NCI-H1105 (cell line): ENCODE data around the gene DET1.
"Not testable (repeated sequence)": the region's sequence is repeated elsewhere in the genome, so short reads cannot be mapped to it uniquely, and the experiment has no call there.

Experiments
- DNase-seq: peaks from one replicate; lab custom pipeline; 2025; lab: John Stamatoyannopoulos, UW

The DET1 gene

GRCh38 chr15:88540350-88540749 is 6.1 kb downstream of the DET1 start:
- DNase-seq: not testable (repeated sequence)

DNA sequence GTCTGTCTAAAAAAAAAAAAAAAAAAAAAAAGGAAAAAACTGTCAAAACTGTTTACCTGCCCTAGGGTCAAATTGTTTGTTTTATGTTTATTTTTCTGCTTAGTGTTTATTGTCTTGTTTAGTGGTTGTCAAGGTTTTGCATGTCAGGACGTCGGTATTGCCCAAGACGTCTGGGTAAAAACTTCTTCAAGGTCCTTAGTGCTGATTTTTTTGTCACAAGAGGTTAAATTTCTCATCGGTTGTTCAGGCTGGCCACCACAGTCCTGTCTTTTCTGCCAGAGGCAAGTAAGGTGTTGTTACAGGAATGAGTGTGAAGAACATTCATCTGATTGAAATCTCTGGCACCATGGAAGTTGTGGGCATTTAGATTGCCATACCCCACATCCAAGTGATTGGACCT is 7.0 kb downstream of the DET1 start:
- DNase-seq: no peak

- no peak for DNase-seq
Measured at GRCh38 chr15:88538972-88539371, 7.5 kb downstream of the DET1 start.

DNA sequence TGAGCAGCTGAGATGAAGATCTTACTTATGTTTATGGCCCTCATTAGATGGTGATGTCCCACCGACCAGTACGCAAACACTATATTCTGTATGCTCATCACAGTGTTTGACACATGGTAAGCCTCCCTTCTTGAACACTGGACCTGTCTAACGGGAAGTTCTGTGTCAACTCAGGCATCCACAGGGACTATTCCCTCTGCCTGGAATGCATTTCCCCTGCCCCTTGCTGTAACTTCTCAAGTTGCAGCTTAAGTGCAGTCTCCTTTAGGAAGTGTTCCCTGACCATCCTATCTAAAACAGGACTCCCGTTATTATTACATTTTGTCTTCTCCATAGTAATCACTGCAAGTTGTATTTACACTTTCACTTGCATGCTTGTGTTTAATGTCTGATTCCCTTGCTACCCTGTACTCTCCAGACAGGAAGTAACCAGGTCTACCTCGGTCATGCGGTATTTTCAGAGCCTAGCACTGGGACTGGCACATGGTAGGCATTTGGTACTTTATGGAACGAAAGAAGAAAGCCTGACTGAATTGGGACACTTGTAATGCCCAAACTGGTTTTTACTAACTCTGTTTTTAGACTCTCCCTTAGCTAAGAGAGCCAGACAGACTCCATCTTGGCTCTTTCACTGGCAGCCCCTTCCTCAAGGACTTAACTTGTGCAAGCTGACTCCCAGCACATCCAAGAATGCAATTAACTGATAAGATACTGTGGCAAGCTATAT is 8.7 kb downstream of the DET1 start:
- DNase-seq: no peak

DNA sequence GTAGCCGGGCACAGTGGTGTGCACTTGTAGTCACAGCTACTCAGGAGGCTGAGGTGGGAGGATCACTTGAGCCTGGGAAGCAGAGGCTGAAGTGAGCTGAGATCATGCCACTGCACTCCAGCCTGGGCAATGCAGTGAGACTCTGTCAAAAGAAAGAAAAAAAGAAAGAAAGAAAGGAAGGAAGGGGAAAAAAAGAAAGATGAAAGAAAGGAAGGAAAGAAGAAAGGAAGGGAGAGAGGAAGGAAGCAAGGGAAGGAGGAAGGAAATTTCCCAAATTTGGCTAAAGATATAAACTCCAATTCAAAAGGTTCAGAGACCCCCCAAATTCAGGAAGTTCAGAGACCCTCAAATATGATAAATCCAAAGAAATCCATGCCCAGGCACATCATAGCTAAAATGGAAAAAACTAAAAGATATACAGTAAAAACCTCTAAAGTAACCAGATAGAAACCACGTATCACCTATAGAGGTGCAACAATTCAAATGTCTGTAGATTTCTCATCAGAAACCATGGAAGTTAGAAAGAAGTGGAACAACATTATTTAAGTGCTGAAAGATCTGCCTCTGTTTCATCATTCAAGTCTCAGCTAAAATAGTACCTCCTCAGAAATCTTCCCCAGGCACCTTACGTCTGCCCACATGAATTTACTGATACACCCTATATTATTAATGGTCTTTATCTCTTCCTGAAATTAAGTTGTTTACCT is 10.7 kb downstream of the DET1 start:
- DNase-seq: no peak

DNA sequence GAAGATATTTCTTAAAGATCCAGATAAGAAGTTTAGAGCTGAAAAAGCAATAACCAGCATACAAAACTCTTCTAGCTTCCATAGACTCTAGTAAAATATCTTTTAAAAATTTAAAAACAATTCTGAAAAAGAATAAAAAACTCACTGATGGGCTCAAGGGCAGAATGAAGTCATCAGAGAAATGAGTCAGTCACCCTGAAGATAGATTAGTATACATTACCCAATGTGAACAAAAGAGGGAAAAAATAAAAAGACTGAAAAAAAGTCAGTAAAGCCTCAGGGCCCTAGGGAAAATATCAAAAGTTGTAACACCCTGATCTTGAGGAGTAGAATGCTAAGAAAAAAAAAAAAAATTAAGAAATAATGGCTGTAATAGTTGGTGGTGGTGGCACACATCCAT is 11.4 kb downstream of the DET1 start:
- DNase-seq: no peak

- no peak for DNase-seq
Measured at GRCh38 chr15:88533376-88533775, 13.1 kb downstream of the DET1 start.

DNA sequence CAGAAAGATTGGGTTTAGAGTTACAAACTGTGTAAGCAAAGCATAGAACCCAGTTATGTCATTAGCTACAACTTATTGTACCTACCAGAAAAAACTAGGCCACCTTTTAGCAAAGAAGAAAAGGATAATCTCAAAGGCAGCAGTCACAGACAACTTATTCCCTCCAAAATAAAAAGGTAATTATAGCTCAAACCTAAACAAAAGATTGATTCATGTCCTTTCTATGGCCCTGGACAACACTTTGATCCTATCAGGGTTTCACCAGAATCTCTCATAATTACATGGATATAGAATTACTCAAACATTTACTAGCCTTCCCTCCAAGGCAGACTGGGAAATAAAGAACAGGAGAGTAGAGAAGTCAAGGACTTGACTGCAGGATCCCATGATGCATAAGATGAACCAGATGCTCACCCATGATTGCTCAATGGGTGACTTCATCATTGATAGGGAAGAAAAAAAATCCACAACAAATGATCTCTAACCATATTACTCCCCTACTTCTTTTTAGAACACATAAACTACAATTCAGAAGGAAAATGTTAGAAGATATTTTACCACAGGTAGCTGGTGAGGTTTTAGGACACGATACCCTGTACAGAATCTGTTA is 17.4 kb downstream of the DET1 start:
- DNase-seq: no peak

DNA sequence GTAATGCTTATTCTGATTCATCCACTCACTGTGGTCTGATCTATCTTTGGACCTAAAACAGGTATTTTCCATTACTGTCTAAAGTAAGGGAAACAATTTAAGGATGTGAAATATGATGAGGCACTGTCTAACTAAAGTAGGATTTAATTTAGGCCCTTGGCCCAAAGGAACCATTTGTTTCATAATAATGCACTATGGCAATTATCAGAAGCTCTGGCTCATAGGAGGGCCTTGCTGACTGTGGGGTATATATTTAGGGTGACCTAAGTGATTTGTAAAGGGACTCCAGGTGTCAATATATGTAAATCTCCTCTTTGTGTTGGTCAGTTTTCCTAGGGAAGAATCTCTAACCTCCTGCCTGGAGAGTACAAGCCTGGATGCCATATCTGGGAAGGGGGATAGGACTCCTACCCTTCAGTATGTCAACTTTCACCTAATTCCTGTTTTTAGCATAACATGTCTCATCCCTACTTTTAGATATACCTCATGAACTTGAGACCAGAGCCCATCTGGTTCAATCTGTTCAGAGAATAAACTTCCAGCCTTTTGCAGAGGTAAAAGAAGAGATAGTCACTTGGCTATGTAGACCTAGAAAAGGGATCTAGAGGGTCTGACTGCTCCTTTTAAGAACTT is 20.1 kb downstream of the DET1 start:
- no peak for DNase-seq

DNA sequence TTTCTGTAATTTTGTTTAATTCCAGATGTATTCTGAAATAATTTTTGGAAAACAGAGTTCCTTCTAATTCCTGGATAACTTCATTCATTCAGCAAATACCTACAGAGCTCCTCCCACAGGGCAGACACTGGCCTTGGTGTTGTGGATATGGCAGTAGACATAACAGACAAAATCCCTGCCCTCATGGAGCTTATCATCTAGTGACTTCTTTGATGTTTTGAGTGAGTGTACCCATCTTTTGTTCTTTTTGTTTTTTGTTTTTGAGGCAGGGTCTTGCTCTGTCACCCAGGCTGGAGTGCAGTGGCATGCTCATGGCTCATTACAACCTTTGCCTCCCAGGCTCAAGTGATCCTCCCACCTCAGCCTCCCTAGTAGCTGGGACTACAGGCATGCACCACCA is 21.1 kb downstream of the DET1 start:
- DNase-seq: no peak

DNA sequence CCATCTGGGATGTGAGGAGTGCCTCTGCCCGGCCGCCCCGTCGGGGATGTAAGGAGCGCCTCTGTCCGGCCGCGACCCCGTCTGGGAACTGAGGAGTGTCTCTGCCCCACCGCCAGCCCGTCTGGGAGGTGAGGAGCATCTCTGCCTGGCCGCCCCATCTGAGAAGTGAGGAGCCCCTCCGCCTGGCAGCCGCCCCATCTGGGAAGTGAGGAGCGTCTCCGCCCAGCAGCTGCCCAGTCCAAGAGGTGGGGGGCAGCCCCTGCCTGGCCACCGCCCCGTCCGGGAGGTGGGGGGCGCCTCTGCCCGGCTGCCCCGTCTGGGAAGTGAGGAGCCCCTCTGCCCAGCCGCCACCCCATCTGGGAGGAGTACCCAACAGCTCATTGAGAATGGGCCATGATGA is 22.4 kb downstream of the DET1 start:
- DNase-seq: not testable (repeated sequence)

- no peak for DNase-seq
Measured at GRCh38 chr15:88518903-88519302, 27.6 kb downstream of the DET1 start.

GRCh38 chr15:88513195-88513594 is 33.3 kb downstream of the DET1 start:
- DNase-seq: no peak

DNA sequence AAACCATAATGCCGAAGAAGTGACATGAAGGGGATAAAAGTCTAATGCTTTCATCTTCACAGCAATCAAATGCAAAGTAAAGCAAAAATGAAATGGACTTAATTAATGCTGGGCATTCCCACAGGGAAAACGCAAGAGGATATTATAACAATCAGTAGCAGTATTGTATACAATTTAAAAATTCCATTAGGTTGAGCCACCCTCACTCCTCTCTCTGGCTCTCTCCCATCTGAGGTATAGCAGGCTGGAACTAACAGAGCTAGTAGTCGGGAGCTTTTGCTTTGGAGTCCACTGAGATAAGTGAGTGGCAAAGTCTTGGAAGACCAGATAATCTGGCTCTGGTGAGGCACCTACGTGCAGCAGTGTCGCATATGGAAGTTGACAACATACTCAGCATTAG is 33.9 kb downstream of the DET1 start:
- no peak for DNase-seq

GRCh38 chr15:88512078-88512477 is 34.4 kb downstream of the DET1 start:
- DNase-seq: no peak

DNA sequence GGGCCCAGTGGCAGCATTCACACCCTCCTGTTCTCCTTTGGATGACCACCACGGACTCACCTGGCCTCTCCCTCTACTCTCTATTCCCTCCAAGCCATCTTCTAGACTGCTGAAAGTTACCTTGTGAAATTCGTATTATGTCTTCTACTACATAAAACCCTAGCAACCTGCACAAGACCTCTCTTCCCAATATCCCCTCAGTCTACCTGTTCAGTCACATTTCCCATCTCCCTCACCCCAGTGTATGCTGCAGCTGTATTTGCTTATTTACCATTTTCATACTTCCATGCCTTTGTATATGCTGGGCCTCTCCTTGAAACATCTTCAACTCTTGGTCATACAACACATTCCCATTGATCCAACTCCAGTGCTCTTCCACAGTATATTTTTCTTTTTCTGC is 35.3 kb downstream of the DET1 start:
- no peak for DNase-seq

- DNase-seq: no peak
Measured at GRCh38 chr15:88509964-88510363, 36.5 kb downstream of the DET1 start.

- DNase-seq: no peak
Measured at GRCh38 chr15:88509321-88509720, 37.2 kb downstream of the DET1 start.

- no peak for DNase-seq
Measured at GRCh38 chr15:88506628-88507027, 39.9 kb downstream of the DET1 start.

DNA sequence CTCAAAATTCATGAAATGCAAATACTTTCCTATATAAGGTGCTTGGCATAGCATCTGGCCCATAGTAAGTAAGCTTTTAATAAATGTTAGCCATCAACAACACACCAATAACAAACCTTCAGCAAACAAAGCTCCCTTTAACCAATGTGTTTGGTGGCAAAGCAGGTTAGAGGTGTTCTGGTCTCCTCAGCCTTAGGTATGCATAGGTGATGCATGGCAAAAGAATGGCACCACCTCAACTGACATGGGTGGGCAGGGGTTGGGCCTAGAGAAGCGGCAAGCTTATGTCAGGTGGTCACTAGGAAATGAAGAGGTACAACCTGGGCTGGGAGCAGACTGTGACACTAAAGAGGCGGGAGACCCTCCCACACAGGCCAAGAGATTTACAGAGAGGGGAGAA is 40.8 kb downstream of the DET1 start:
- DNase-seq: no peak

DNA sequence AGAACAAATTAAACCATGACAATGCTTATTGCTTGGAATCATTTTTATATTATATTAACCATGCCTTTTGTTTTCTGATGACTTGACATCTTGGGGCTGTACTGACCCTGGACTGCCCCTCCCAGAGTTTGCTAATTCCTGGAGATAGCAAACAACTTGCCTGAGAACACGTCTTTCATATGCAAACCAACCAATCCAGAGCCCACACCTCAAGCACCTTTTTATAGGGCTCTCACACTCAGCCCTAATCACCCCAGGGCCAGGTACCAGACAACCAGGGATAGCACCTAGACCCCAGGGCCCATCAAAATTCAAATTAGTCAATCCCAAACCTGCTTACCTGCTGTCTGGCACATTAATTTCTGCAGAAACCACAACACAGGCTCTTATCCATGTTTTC is 42.0 kb downstream of the DET1 start:
- no peak for DNase-seq

DNA sequence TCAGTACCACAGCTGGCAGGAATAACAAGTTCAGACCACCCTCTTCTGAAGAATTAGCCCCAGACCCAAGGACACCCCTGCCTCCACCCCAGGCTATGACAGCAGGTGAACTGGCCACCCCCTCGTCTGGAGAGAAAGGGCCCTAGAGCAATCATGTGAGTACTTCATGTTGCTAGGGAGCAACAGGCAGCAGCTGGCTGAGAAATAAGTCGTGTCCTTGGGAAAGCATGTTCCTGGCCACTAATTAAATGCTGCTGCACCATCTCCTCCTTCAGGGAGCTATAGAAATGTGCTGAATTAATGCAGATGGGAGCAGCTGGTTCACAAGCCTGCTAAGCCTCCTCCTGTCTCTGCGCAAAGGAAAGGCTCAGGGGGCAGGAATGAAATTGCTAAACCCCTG is 47.5 kb downstream of the DET1 start:
- DNase-seq: no peak
